Activated CD4-positive, alpha-beta T cell treated with anti-CD3 and anti-CD28 coated beads, Interleukin-2, amount 50 U/mL, for 1 hour (primary cell): ENCODE measurements around the gene ANO2.

ENCODE experiments used
- DNase-seq: peaks from one replicate; pipeline ENCODE4 v3.0.0-alpha.2; 2020

ANO2 gene

GRCh38 chr12:5963515-5963914, 18.5 kb upstream of the ANO2 start:
- no peak for DNase-seq

GRCh38 chr12:5960783-5961182, 15.7 kb upstream of the ANO2 start:
- DNase-seq: no peak

GRCh38 chr12:5956987-5957386, 11.9 kb upstream of the ANO2 start:
- no peak for DNase-seq

GRCh38 chr12:5954661-5955060, 9.6 kb upstream of the ANO2 start:
- DNase-seq: no peak

GRCh38 chr12:5953835-5954586, 9.0 kb upstream of the ANO2 start:
- DNase-seq: no peak

GRCh38 chr12:5952031-5952430, 7.0 kb upstream of the ANO2 start:
- DNase-seq: no peak

GRCh38 chr12:5948696-5949095, 3.6 kb upstream of the ANO2 start:
- no peak for DNase-seq

GRCh38 chr12:5947006-5947405, 1.9 kb upstream of the ANO2 start:
- no peak for DNase-seq

GRCh38 chr12:5946388-5946787, 1.3 kb upstream of the ANO2 start:
- DNase-seq: no peak

GRCh38 chr12:5944688-5945070, 380 bp downstream of the ANO2 start:
- no peak for DNase-seq

- no peak for DNase-seq
Observed at GRCh38 chr12:5944053-5944452, 1.0 kb downstream of the ANO2 start.

- no peak for DNase-seq
Observed at GRCh38 chr12:5941907-5942306, 3.2 kb downstream of the ANO2 start.

GRCh38 chr12:5927732-5928516, 17.1 kb downstream of the ANO2 start:
- DNase-seq: no peak

GRCh38 chr12:5925646-5926045, 19.4 kb downstream of the ANO2 start:
- no peak for DNase-seq

GRCh38 chr12:5924342-5924741, 20.7 kb downstream of the ANO2 start:
- no peak for DNase-seq

GRCh38 chr12:5923751-5924150, 21.3 kb downstream of the ANO2 start:
- DNase-seq: no peak

- DNase-seq: no peak
Observed at GRCh38 chr12:5923043-5923605, 21.9 kb downstream of the ANO2 start.

- no peak for DNase-seq
Observed at GRCh38 chr12:5921966-5922899, 22.8 kb downstream of the ANO2 start.

- DNase-seq: no peak
Observed at GRCh38 chr12:5921027-5921909, 23.8 kb downstream of the ANO2 start.

- DNase-seq: no peak
Observed at GRCh38 chr12:5916785-5917290, 28.2 kb downstream of the ANO2 start.

- DNase-seq: no peak
Observed at GRCh38 chr12:5915511-5915910, 29.5 kb downstream of the ANO2 start.
